Stimulated activated memory B cell treated with anti-CD40 and anti-IgM and Interleukin-4, amounts not matched to agents 10 μg/mL and 1 μg/mL and 100 μg/mL, for 72 hours (primary cell): ENCODE results near the gene RAB3GAP2.
"Not testable (repeated sequence)": the region's sequence is repeated elsewhere in the genome, so short reads cannot be mapped to it uniquely, and the experiment has no call there.

Experiments used
- ATAC-seq: fragments of 150-1000 bp; cut with Tn5 transposase; 2 replicates; pipeline ENCODE4 v1.10.0; 2021
- H3K27ac Mint-ChIP-seq: one replicate; pipeline ENCODE4 v1.8.0; 2022; ENCODE audit warnings: mild to moderate bottlenecking, mixed read lengths
- H3K27me3 Mint-ChIP-seq: one replicate; pipeline ENCODE4 v1.8.0; 2022; ENCODE audit warnings: mixed read lengths
- H3K36me3 Mint-ChIP-seq: one replicate; pipeline ENCODE4 v1.8.0; 2022; ENCODE audit warnings: mixed read lengths
- H3K4me1 Mint-ChIP-seq: one replicate; pipeline ENCODE4 v1.8.0; 2022; ENCODE audit warnings: mixed read lengths
- H3K4me3 Mint-ChIP-seq: one replicate; pipeline ENCODE4 v1.8.0; 2022; ENCODE audit warnings: mild to moderate bottlenecking, moderate library complexity, mixed read lengths
- H3K9me3 Mint-ChIP-seq: one replicate; pipeline ENCODE4 v1.8.0; 2022; ENCODE audit warnings: mixed read lengths

RAB3GAP2 gene

DNA sequence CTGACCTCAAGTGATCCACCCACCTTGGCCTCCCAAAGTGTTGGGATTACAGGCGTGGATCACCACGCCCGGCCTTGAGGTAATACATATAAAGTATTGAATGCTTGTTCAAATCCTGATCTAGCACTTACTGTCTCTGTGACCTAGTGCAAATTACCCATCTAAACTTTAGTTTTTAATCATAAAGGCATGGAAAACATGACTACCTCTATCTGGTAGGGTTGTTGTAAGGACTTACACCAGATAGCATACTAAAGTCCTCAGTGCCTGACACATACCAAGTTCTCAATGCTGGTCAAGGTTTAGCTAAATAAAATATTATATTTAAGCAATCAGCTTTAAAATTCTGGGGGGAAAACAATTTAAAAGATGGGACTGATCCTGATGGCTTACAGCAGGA is 38.3 kb downstream of the RAB3GAP2 start:
- H3K27ac Mint-ChIP-seq = no peak overlapping the region

DNA sequence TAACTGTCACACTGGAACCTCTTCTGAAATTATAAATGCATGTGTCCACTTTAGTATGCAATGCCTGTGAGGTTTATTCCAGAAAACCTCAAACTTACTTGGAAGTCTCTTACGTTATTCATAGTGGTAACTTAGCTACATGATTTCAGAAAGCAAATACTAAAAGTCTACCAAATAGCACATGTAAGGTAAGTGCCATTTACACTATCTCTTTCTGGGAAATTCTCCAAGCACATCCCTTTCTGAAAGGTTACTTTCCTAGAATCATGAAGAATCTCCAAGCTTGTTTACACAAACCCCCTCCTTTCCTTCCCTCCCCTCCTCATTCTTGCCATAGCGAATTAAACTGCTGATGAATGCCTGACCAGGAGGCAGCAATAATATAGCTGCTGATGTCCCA is 42.5 kb downstream of the RAB3GAP2 start:
- no peak for ATAC-seq
- Mint-ChIP-seq H3K36me3 (peaks cover 68% of the 10 kb centered on the region), H3K4me3 (no peak overlapping the region), H3K4me1 (peaks cover 42% of the 10 kb centered on the region), H3K9me3 (no peaks in the 10 kb centered on the region), H3K27ac (no peak overlapping the region), H3K27me3 (no peaks in the 10 kb centered on the region)

More for the DNA sequence above, 38.3 kb downstream of the RAB3GAP2 start:
- Mint-ChIP-seq H3K27me3 (no peaks in the 10 kb centered on the region), H3K36me3 (peaks cover 37% of the 10 kb centered on the region), H3K4me1 (peaks cover 18% of the 10 kb centered on the region), H3K9me3 (no peaks in the 10 kb centered on the region), H3K4me3 (no peak overlapping the region)
- no peak for ATAC-seq

DNA sequence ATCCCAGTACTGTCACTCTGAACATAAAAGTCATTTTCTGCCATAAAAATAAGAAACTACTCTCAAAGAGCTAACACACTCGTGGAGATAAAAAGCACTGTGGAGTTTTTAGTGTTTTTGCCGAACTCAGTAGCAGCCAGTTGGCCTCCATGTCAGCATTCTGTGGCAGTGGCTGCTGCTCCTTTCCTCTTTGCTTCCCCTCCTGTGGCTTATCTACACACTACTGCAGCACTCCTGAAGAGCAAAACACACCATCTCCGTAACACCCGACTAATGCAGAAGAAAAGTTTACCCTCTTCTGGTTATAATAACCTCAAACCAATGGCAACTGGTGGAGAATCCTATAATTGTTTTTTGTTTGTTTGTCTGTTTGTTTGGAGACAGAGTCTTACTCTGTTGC is 44.9 kb downstream of the RAB3GAP2 start:
- no peak for ATAC-seq
- Mint-ChIP-seq H3K27ac (peak overlapping the region; percentile 92), H3K4me3 (no peak overlapping the region), H3K36me3 (peaks cover 65% of the 10 kb centered on the region), H3K9me3 (no peaks in the 10 kb centered on the region), H3K27me3 (no peaks in the 10 kb centered on the region), H3K4me1 (peaks cover 59% of the 10 kb centered on the region)

DNA sequence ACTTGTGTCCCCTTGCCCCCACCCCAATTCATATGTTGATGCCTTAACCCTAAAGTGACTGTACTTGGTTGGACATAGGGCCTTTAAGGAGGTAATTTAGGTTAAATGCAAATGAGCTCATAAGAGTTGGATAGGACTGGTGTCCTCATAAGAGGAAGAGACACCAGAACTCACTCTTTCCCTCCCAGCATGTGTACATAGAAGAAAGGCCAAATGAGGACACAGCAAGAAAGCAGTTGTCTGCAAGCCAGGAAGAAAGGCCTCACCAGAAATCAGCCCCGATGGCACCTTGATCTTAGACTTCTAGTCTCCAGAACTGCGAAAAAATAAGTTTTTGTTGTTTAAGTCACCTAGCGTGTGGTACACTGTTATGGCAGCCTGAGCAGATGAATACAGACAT is 45.5 kb downstream of the RAB3GAP2 start:
- H3K27ac Mint-ChIP-seq = peak overlapping the region; percentile 92
- no peak overlapping the region for H3K4me3 Mint-ChIP-seq
- H3K36me3 Mint-ChIP-seq = peaks cover 65% of the 10 kb centered on the region
- ATAC-seq = no peak
- peaks cover 59% of the 10 kb centered on the region for H3K4me1 Mint-ChIP-seq
- H3K27me3 Mint-ChIP-seq = no peaks in the 10 kb centered on the region
- no peaks in the 10 kb centered on the region for H3K9me3 Mint-ChIP-seq

DNA sequence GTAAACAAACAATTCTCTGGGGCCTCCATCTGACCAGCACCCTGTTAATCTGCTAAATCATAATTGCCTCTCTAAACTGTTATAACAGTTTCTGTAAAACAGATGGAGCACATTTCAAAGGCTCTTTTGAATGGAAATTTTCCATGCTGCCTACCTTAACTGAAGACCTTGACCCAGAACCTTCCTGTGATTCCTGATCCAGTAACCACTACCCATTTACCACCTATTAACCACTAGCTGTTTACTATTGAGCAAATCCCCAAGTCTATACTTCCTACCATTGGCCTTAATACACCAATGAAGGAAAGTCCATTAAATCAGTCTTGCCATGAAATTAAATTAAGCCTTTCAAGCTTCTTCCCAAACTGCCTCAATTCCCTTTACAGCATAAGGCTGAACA is 46.3 kb downstream of the RAB3GAP2 start:
- no peak for ATAC-seq
- H3K27ac Mint-ChIP-seq = peak overlapping the region; percentile 92
- peaks cover 60% of the 10 kb centered on the region for H3K4me1 Mint-ChIP-seq

DNA sequence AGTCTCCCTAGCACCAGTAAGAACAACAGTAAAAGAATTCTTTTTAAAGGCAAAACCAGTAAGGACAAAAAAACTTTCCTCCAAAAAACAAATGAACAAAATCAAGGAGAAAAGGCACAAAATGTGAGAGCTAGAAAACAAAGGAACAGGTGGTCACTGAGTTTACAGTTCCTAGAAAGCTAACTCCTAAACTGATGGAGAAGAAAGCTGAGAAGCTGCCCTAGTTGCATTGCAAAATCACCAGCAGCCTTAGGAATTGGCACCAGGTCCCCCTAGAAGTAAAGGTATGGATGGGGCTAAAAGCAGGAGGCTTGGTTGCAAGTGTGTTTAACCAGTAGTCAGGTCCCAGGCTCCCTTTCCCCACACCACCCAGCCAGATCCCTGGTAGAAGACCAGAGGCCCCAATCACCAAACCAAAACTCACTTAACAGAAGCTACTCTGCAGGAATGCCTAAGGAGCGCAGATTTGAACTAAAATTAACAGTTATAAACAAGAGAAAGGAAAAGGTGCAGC is 47.6 kb downstream of the RAB3GAP2 start:
- H3K36me3 Mint-ChIP-seq = peaks cover 51% of the 10 kb centered on the region
- ATAC-seq = no peak
- no peaks in the 10 kb centered on the region for H3K9me3 Mint-ChIP-seq
- peaks cover 68% of the 10 kb centered on the region for H3K4me1 Mint-ChIP-seq
- no peaks in the 10 kb centered on the region for H3K27me3 Mint-ChIP-seq
- H3K27ac Mint-ChIP-seq = peak overlapping the region; percentile 92
- H3K4me3 Mint-ChIP-seq = no peak overlapping the region

More for the DNA sequence above, 46.3 kb downstream of the RAB3GAP2 start:
- Mint-ChIP-seq H3K9me3 (no peaks in the 10 kb centered on the region), H3K27me3 (no peaks in the 10 kb centered on the region), H3K4me3 (no peak overlapping the region), H3K36me3 (peaks cover 59% of the 10 kb centered on the region)

DNA sequence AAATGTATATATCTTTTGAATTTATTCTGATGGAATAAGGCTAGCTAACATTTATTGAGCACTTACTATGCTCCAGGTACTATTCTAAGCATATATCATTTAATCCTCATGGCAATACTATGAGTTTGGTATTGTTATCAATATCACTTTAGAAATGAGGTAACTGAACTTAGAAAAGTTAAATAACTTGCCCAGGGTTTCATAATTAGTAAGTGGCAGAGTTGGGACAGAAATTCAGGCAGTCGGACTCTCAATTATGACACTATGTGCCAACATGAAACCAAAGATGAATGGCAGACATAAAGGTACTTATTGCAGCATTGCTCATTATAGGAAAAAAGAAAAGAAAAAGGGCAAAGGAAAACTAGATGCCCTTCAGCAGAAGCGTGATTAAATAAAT is 48.2 kb downstream of the RAB3GAP2 start:
- Mint-ChIP-seq H3K36me3 (peaks cover 46% of the 10 kb centered on the region), H3K4me1 (peaks cover 74% of the 10 kb centered on the region), H3K27ac (peak overlapping the region; percentile 92), H3K27me3 (no peaks in the 10 kb centered on the region), H3K9me3 (no peaks in the 10 kb centered on the region), H3K4me3 (no peak overlapping the region)
- ATAC-seq = no peak

DNA sequence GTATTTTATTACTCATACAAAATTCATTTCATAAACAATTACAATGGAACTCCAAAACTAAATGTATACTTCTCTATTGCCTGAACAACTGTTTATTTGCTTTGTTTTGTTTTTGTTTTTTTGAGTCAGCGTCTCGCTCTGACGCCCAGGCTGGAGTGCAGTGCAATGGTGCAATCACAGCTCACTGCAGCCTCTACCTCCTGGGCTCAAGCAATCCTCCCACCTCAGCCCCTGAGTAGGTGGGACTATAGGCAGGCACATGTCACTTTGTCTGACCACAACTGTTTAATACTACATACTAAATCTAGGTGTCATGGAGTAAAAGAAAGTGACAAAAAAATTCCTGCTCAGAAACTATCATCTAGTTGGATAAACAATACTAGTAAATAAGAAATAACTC is 49.3 kb downstream of the RAB3GAP2 start:
- Mint-ChIP-seq H3K27ac (peak overlapping the region; percentile 92), H3K27me3 (no peaks in the 10 kb centered on the region), H3K9me3 (no peaks in the 10 kb centered on the region), H3K4me3 (peak overlapping the region; percentile 70), H3K36me3 (peaks cover 35% of the 10 kb centered on the region), H3K4me1 (peaks cover 76% of the 10 kb centered on the region)
- no peak for ATAC-seq

DNA sequence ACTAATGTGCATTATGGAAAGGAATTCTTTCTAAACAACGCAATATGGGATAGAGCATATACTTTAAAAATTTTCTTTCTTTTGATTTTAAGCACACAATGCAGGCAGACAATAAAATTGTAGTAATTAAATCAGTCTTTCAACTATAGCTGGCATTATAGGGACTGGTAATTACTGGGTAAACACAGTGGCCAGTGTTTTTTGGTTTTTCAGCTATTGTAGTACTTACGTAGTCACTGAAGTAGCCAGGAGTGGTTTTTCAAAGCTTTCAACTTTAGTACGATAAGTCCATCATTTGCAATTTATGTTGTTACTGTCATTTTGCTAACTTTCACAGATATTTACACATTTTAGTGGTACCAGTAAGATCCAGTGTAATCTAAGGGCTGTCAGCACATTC is 50.6 kb downstream of the RAB3GAP2 start:
- ATAC-seq = no peak
- peak overlapping the region; percentile 84 for H3K4me3 Mint-ChIP-seq
- H3K27me3 Mint-ChIP-seq = no peaks in the 10 kb centered on the region
- peaks cover 22% of the 10 kb centered on the region for H3K36me3 Mint-ChIP-seq
- H3K4me1 Mint-ChIP-seq = peaks cover 72% of the 10 kb centered on the region
- peak overlapping the region; percentile 92 for H3K27ac Mint-ChIP-seq
- H3K9me3 Mint-ChIP-seq = no peaks in the 10 kb centered on the region

DNA sequence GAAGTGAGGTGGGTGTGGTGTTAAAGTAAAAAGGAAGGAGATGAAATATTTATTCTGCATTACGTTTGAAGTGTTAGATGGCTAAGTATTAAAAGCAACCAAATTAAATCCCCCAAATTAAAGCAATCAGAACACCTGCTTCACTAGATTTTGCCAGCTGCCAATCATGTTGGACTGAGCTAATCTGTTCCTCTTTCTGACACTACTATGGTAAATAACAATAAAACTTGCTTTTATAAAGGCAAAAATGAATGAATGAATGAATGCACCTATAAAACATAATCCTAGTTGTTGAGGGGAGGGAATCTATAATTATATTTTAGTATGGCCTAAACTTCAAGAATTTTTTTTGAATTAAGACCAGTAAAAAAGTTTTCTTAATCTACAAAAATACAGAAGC is 51.0 kb downstream of the RAB3GAP2 start:
- no peaks in the 10 kb centered on the region for H3K9me3 Mint-ChIP-seq
- H3K27me3 Mint-ChIP-seq = no peaks in the 10 kb centered on the region
- ATAC-seq = no peak
- peaks cover 18% of the 10 kb centered on the region for H3K36me3 Mint-ChIP-seq
- peak overlapping the region; percentile 92 for H3K27ac Mint-ChIP-seq
- peak overlapping the region; percentile 84 for H3K4me3 Mint-ChIP-seq
- H3K4me1 Mint-ChIP-seq = peaks cover 68% of the 10 kb centered on the region

DNA sequence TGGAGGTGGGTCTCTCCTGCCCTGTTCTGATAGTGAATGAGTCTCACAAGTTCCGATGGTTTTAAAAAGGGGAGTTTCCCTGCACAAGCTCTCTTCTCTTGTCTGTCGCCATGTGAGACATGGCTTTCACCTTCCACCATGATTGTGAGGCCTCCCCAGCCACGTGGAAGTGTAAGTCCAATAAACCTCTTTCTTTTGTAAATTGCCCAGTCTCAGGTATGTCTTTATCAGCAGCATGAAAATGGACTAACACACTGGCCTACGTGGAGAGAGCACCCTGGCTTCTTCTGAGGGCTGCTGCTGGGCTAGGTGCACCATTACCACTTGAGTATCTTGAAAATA is 51.6 kb downstream of the RAB3GAP2 start:
- peak overlapping the region; percentile 92 for H3K27ac Mint-ChIP-seq
- ATAC-seq = peak; percentile 42
- peak overlapping the region; percentile 84 for H3K4me3 Mint-ChIP-seq
- not testable (repeated sequence) for H3K27me3 Mint-ChIP-seq, H3K9me3 Mint-ChIP-seq
- peaks cover 12% of the 10 kb centered on the region for H3K36me3 Mint-ChIP-seq
- peaks cover 62% of the 10 kb centered on the region for H3K4me1 Mint-ChIP-seq

DNA sequence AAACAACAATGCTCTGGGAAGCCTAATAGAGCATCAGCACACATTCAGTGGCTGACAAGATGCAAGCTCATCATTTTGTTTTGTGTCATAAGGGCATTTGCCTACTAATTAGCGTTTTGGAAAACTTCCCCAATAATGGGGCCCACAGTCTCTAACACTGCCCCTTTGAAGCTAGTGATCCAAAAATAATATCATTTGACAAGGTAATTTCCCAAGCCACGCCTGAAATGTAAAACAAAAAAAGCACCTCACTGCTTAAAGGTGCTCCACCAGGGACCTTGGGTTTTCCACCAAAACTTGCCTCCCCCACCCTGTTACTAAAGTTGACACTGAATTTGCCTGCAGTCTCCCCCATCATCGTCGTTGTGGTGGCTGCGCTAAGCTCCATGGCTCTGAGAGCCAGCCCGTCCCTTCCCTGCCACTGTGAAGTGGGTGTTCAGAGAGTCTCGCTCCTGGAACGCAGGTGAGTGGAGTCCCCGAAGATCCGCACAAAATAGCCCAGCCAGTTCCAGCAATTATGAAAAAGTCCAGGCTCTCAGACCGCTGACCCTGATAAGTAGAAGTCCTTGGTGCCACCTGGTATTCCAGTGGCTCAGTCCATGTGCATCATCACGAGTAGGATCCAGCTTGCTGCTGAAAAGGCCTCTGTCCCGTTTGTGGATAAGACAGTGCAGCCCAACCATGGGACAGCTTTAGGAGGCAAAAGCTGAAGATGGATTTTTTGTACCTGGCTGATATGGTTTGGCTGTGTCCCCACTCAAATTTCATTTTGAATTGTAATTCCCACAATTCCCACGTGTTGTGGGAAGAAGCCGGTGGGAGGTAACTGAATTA is 52.2 kb downstream of the RAB3GAP2 start:
- Mint-ChIP-seq H3K4me1 (peaks cover 56% of the 10 kb centered on the region), H3K27ac (peak overlapping the region; percentile 92), H3K4me3 (peak overlapping the region; percentile 84), H3K27me3 (no peaks in the 10 kb centered on the region), H3K9me3 (no peaks in the 10 kb centered on the region), H3K36me3 (peaks cover 10% of the 10 kb centered on the region)
- ATAC-seq = peak; percentile 94

DNA sequence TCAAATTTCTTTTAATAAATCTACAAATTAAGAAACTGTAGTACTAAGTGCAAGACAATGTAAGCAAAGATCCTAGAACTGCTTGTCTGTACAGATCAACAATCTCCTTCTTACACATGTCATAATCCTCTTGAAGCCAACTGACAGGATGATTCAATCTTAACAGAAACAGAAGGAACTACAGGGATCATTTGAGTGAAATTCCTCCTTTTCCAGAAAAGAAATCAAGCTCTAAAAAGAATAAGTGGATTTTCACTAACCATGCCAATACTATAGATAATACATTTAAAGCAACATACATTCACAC is 53.2 kb downstream of the RAB3GAP2 start:
- Mint-ChIP-seq H3K4me1 (peaks cover 46% of the 10 kb centered on the region), H3K27me3 (no peaks in the 10 kb centered on the region), H3K4me3 (no peak overlapping the region), H3K36me3 (peaks cover 5% of the 10 kb centered on the region), H3K9me3 (no peaks in the 10 kb centered on the region), H3K27ac (peak overlapping the region; percentile 92)
- ATAC-seq = no peak

DNA sequence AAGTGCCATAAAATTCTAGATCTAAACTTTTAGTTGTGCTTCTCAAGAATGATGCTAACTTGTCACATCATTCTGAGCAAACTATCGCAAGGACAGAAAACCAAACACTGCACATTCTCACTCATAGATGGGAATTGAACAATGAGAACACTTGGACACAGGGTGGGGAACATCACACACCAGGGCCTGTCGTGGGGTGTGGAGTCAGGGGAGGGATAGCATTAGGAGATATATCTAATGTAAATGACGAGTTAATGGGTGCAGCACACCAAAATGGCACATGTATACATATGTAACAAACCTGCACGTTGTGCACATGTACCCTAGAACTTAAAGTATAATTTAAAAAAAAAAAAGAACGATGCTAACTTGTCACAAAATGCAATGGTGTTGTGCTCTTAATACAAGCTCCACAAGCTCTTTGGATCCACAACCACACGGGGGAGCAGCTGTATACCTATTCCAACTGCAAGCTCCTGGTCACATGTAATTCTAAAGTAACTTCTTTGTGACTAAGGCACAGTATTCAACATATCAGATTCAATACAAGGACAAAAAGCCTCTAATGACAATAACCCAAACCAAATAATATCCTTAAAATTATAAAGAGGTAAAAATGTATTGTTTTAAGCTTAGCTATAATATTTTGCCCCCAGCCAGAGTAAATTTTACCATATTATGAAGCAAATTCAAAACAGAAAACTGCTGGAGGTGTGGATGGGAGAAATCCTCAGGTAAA is 53.7 kb downstream of the RAB3GAP2 start:
- not testable (repeated sequence) for ATAC-seq

DNA sequence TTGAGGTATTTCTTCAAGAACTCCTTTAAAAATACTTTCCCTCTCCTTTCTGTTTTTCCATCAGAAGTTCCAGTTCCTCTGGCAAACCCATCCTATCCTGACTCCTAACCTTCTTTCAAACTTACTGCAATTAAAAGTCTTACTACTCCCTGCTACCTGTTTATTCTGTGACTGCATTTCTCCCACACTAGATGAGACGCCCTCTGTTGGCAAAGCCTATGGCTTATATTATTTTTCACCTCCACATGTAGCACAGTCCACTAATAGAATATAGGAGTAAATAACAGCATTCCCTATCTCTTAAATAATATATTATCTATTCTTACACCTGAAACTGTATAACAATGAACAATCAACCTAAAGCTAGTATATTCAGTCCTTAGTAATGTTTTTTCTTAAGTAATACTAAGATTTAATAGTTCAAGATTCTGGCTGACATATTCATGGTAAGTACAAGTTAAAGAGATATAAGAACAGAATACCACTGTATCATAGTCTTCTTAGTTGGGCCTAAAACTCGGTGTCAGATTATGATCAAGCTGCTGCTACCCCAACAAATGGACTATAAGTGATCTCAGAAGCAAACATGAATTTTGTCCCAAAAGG is 54.8 kb downstream of the RAB3GAP2 start:
- H3K4me1 Mint-ChIP-seq = peaks cover 42% of the 10 kb centered on the region
- H3K9me3 Mint-ChIP-seq = no peaks in the 10 kb centered on the region
- H3K27me3 Mint-ChIP-seq = no peaks in the 10 kb centered on the region
- ATAC-seq = no peak
- peaks cover 13% of the 10 kb centered on the region for H3K36me3 Mint-ChIP-seq
- no peak overlapping the region for H3K27ac Mint-ChIP-seq
- no peak overlapping the region for H3K4me3 Mint-ChIP-seq

More for the DNA sequence above, 53.7 kb downstream of the RAB3GAP2 start:
- not testable (repeated sequence) for H3K36me3 Mint-ChIP-seq, H3K4me3 Mint-ChIP-seq, H3K27me3 Mint-ChIP-seq, H3K9me3 Mint-ChIP-seq
- Mint-ChIP-seq H3K27ac (peak overlapping the region; percentile 92), H3K4me1 (peaks cover 45% of the 10 kb centered on the region)
